Measurements from ENCODE around the gene HBM.
"Not testable (repeated sequence)": the region's sequence is repeated elsewhere in the genome, so short reads cannot be mapped to it uniquely, and the experiment has no call there.

HBM gene

GRCh38 chr16:169014-169413, 3.2 kb downstream of the HBM start:
- no peak for DNase-seq (ENCODE audit: low spot score)

GRCh38 chr16:170088-170507, 4.3 kb downstream of the HBM start:
- not testable (repeated sequence) for DNase-seq (ENCODE audit: low spot score)

DNA sequence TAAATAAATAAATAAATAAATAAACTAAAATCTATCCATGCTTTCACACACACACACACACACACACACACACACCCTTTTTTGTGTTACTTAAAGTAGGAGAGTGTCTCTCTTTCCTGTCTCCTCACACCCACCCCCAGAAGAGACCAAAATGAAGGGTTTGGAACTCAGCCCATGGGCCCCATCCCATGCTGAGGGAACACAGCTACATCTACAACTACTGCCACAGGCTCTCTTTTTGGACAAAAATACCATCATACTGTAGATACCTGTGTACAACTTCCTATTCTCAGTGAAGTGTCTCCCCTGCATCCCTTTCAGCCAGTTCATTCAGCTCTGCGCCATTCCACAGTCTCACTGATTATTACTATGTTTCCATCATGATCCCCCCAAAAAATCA, 5.0 kb downstream of the HBM start:
- DNase-seq (ENCODE audit: low spot score): no peak

GRCh38 chr16:172374-172941, 6.7 kb downstream of the HBM start, which contains the start of gene HBA2:
Gene HBA2, plus strand, starts transcription at chr16:172876. Its CDS starts 37 bp downstream, at chr16:172913.
- DNase-seq (ENCODE audit: low spot score): not testable (repeated sequence)

- not testable (repeated sequence) for DNase-seq (ENCODE audit: low spot score)
These were observed 7.6 kb downstream of the HBM start for GRCh38 chr16:173211-173854.

- DNase-seq (ENCODE audit: low spot score): not testable (repeated sequence)
These were observed 8.4 kb downstream of the HBM start for GRCh38 chr16:173928-174769.

DNA sequence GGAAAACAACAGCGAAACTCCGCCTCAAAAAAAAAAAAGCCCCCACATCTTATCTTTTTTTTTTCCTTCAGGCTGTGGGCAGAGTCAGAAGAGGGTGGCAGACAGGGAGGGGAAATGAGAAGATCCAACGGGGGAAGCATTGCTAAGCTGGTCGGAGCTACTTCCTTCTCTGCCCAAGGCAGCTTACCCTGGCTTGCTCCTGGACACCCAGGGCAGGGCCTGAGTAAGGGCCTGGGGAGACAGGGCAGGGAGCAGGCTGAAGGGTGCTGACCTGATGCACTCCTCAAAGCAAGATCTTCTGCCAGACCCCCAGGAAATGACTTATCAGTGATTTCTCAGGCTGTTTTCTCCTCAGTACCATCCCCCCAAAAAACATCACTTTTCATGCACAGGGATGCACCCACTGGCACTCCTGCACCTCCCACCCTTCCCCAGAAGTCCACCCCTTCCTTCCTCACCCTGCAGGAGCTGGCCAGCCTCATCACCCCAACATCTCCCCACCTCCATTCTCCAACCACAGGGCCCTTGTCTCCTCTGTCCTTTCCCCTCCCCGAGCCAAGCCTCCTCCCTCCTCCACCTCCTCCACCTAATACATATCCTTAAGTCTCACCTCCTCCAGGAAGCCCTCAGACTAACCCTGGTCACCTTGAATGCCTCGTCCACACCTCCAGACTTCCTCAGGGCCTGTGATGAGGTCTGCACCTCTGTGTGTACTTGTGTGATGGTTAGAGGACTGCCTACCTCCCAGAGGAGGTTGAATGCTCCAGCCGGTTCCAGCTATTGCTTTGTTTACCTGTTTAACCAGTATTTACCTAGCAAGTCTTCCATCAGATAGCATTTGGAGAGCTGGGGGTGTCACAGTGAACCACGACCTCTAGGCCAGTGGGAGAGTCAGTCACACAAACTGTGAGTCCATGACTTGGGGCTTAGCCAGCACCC, 9.5 kb downstream of the HBM start:
- no peak for DNase-seq (ENCODE audit: low spot score)

GRCh38 chr16:176006-176405, 10.2 kb downstream of the HBM start:
- DNase-seq (ENCODE audit: low spot score): not testable (repeated sequence)

- not testable (repeated sequence) for DNase-seq (ENCODE audit: low spot score)
These were observed 11.0 kb downstream of the HBM start, which contains the start of gene HBA1 for GRCh38 chr16:176477-177382. Gene HBA1, plus strand, starts transcription at chr16:176680. Its CDS starts 37 bp downstream, at chr16:176717.

DNA sequence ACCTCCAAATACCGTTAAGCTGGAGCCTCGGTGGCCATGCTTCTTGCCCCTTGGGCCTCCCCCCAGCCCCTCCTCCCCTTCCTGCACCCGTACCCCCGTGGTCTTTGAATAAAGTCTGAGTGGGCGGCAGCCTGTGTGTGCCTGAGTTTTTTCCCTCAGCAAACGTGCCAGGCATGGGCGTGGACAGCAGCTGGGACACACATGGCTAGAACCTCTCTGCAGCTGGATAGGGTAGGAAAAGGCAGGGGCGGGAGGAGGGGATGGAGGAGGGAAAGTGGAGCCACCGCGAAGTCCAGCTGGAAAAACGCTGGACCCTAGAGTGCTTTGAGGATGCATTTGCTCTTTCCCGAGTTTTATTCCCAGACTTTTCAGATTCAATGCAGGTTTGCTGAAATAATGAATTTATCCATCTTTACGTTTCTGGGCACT, 11.6 kb downstream of the HBM start:
- DNase-seq (ENCODE audit: low spot score): no peak

- DNase-seq (ENCODE audit: low spot score): no peak
These were observed 12.3 kb downstream of the HBM start for GRCh38 chr16:177981-178667.

- DNase-seq (ENCODE audit: low spot score): no peak
These were observed 12.9 kb downstream of the HBM start for GRCh38 chr16:178668-179015.

GRCh38 chr16:179211-180092, 13.7 kb downstream of the HBM start:
- DNase-seq (ENCODE audit: low spot score): no peak

DNA sequence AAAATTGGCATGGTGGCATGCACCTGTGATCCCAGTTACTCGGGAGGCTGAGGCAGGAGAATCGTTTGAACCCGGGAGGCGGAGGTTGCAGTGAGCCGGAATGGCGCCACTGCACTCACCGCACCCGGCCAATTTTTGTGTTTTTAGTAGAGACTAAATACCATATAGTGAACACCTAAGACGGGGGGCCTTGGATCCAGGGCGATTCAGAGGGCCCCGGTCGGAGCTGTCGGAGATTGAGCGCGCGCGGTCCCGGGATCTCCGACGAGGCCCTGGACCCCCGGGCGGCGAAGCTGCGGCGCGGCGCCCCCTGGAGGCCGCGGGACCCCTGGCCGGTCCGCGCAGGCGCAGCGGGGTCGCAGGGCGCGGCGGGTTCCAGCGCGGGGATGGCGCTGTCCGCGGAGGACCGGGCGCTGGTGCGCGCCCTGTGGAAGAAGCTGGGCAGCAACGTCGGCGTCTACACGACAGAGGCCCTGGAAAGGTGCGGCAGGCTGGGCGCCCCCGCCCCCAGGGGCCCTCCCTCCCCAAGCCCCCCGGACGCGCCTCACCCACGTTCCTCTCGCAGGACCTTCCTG, 14.4 kb downstream of the HBM start, which contains the start of gene HBQ1:
TSS of gene HBQ1 (plus strand) at position 359 of the 575 bp plus-strand sequence. CDS start at position 387, 28 bp downstream.
- no peak for DNase-seq (ENCODE audit: low spot score)

GRCh38 chr16:180681-181564, 15.1 kb downstream of the HBM start:
- peak; percentile 84 for DNase-seq (ENCODE audit: low spot score)

DNA sequence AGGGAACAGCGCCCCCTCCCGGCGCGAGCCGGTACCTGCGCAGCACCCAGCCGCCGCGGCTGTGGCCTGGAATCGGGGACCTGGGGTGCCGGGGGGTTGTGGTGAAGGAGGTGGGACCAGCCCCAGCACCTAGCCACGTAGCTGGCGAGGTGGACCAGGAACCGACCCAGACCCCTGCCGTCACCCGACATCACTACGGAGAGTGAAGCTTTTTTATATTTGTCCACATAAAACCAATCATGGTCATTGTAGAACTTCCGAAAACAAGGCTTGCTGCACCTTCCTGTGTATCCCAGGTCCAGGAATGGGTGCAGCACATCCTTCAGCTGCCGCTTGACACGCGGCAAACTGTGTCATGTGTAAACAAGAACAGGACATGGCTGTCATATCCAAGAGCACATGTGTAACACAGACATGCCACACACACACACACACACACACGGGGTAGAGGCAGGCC, 15.8 kb downstream of the HBM start:
- DNase-seq (ENCODE audit: low spot score): no peak

DNA sequence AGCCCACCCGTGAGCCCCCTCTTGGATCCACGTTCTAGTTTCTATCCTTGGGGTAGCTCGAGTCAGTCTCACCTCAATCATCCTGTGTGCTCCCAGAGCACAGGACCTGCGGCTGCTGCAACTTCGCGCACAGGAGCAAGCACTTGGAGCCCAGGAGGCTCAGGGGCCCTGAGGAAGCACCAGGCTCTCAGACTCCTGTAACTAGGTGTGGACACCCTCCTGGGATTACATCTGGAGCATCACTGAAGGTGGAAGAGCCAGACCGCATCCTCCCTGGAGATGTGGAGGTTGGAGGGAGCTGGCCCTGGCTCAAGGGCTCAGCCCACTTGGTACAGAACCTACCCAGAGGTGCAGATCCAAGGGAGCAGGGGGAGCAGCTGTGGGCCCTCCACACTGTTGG, 17.2 kb downstream of the HBM start:
- DNase-seq (ENCODE audit: low spot score): no peak
